Neuronal stem cell (in vitro differentiated cells): ENCODE measurements around the gene UBXN6.
A peak's percentile ranks its signal among the peaks of the same experiment; 100 is the strongest.

Experiments
- DNase-seq: peaks from one replicate; pipeline ENCODE4 v3.0.0-alpha.2; 2013; ENCODE audit warnings: low spot score
- H2AFZ ChIP-seq: one replicate; pipeline ENCODE4 v1.6.1; 2013; ENCODE audit warnings: mild to moderate bottlenecking, low read length, inconsistent platforms
- H2AK5ac ChIP-seq: 2 replicates; pipeline ENCODE4 v1.6.1; 2013; ENCODE audit warnings: low read depth, mild to moderate bottlenecking, inconsistent platforms, low read length, moderate library complexity, mixed read lengths
- H2BK120ac ChIP-seq: 2 replicates; pipeline ENCODE4 v1.6.1; 2013; ENCODE audit warnings: low read depth, mild to moderate bottlenecking, inconsistent platforms, low read length, moderate library complexity, mixed read lengths
- H2BK12ac ChIP-seq: one replicate; pipeline ENCODE4 v1.6.1; 2013; ENCODE audit warnings: low read length, inconsistent platforms
- H2BK15ac ChIP-seq: 2 replicates; pipeline ENCODE4 v1.6.1; 2013; ENCODE audit warnings: mild to moderate bottlenecking, low read length, inconsistent platforms, mixed read lengths
- H2BK5ac ChIP-seq: one replicate; pipeline ENCODE4 v1.6.1; 2013; ENCODE audit warnings: inconsistent platforms, mild to moderate bottlenecking, low read length, moderate library complexity
- H3K14ac ChIP-seq: one replicate; pipeline ENCODE4 v1.6.1; 2013; ENCODE audit warnings: low read length, inconsistent platforms
- H3K18ac ChIP-seq: 2 replicates; pipeline ENCODE4 v1.6.1; 2013; ENCODE audit warnings: low read length, inconsistent platforms
- H3K23ac ChIP-seq: 2 replicates; pipeline ENCODE4 v1.6.1; 2013; ENCODE audit warnings: low read depth, mild to moderate bottlenecking, mixed read lengths, low read length, inconsistent platforms; ENCODE audit not compliant: poor library complexity
- H3K27ac ChIP-seq: replicated peaks from 3 replicates; pipeline ENCODE4 v1.5.1; 2013; ENCODE audit warnings: low read length, inconsistent platforms
- H3K27me3 ChIP-seq, 3 experiments: 2 replicates each; pipeline ENCODE4 v1.6.1; 2013; ENCODE audit warnings: low read length in 3 of 3, mild to moderate bottlenecking in 2 of 3, inconsistent platforms in 1 of 3, low read depth in 1 of 3, mixed read lengths in 1 of 3, moderate library complexity in 1 of 3; ENCODE audit not compliant: control insufficient read depth in 3 of 3, insufficient read depth in 3 of 3
- H3K36me3 ChIP-seq, 2 donors: replicated peaks in 1 of 2; 2 replicates each; pipeline ENCODE4 v1.6.1; 2013; ENCODE audit warnings: low read length in 2 of 2; ENCODE audit not compliant: control insufficient read depth in 2 of 2, insufficient read depth in 2 of 2
- H3K4ac ChIP-seq: 2 replicates; pipeline ENCODE4 v1.6.1; 2013; ENCODE audit warnings: inconsistent platforms, mild to moderate bottlenecking, low read length, moderate library complexity
- H3K4me1 ChIP-seq, 2 donors: 1 replicate in 1 of 2; 2 replicates in 1 of 2; pipeline ENCODE4 v1.6.1; 2013; ENCODE audit warnings: low read length in 2 of 2, low read depth in 1 of 2; ENCODE audit not compliant: control insufficient read depth in 2 of 2, insufficient read depth in 1 of 2
- H3K4me2 ChIP-seq: one replicate; pipeline ENCODE4 v1.6.1; 2013; ENCODE audit warnings: mild to moderate bottlenecking, low read length, inconsistent platforms; ENCODE audit not compliant: insufficient read depth, poor library complexity, severe bottlenecking
- H3K4me3 ChIP-seq, 2 donors: 2 replicates each; pipeline ENCODE4 v1.5.1; 2013; ENCODE audit warnings: low read length in 2 of 2, mild to moderate bottlenecking in 2 of 2, inconsistent platforms in 1 of 2, moderate library complexity in 1 of 2
- H3K79me1 ChIP-seq: one replicate; pipeline ENCODE4 v1.6.1; 2013; ENCODE audit warnings: low read depth, mild to moderate bottlenecking, inconsistent platforms, low read length, moderate library complexity
- H3K9ac ChIP-seq: one replicate; pipeline ENCODE4 v1.6.1; 2013; ENCODE audit warnings: mild to moderate bottlenecking, low read depth, low read length, inconsistent platforms; ENCODE audit not compliant: poor library complexity
- H3K9me3 ChIP-seq, 2 donors: replicated peaks in 1 of 2; 2 replicates each; pipeline versions ENCODE3 to v1.6.1; 2013; ENCODE audit warnings: low read length in 2 of 2, mild to moderate bottlenecking in 2 of 2, inconsistent platforms in 1 of 2, low read depth in 1 of 2, mixed read lengths in 1 of 2, moderate library complexity in 1 of 2; ENCODE audit not compliant: control insufficient read depth in 2 of 2, insufficient read depth in 1 of 2
- H4K8ac ChIP-seq: one replicate; pipeline ENCODE4 v1.6.1; 2013; ENCODE audit warnings: low read depth, mild to moderate bottlenecking, inconsistent platforms, low read length, moderate library complexity
- H4K91ac ChIP-seq: one replicate; pipeline ENCODE4 v1.6.1; 2013; ENCODE audit warnings: low read length, low read depth, mild to moderate bottlenecking, inconsistent platforms; ENCODE audit not compliant: poor library complexity
- WGBS, 2 donors: extraction: QIAGEN DNeasy Blood & Tissue Kit; methylation state at CpG; one replicate each; pipeline ENCODE4 v1.1.7; 2013; ENCODE audit warnings: missing lambda C conversion rate in 2 of 2, mixed read lengths in 1 of 2; ENCODE audit not compliant: insufficient read length in 2 of 2, insufficient replicate concordance in 1 of 2; ENCODE audit errors: extremely low coverage in 2 of 2; 5-methylcytosine and 5-hydroxymethylcytosine counted together

UBXN6 gene

DNA sequence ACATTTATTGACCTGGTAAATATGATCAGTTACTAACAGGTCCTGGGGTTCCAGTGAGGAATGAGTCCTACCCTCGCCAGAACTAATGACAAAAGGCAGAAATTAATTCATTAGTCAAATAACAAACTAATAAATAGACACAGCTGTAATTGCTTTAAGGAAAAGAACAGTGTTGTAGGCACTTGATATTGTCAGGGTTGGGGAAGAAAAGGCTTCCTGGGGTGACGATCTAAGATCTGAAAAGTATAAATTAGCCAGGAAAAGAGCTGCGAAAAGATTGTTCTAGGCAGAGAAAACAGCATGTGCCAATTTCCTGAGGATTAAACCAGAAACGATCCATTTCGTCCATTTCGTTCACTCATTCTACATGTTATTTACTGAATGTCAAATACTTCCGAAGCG is 55.8 kb downstream of the UBXN6 start:
- Histone ChIP-seq H3K27me3 (no peaks in the 10 kb centered on the region), H3K79me1 (peaks cover 13% of the 10 kb centered on the region), H2AFZ (peak overlapping the region; percentile 47), H3K4ac (no peak overlapping the region), H3K4me3 (peak overlapping the region in 1 of 2 donors; percentile 89), H2BK15ac (no peak overlapping the region), H3K4me2 (peak overlapping the region; percentile 22), H3K18ac (no peak overlapping the region), H3K23ac (no peak overlapping the region), H3K4me1 (peaks cover 9 to 20% of the 10 kb centered on the region in 2 donors), H3K14ac (no peak overlapping the region), H3K27ac (no peak overlapping the region), H3K9ac (no peak overlapping the region), H4K91ac (no peak overlapping the region), H2AK5ac (no peak overlapping the region), H2BK120ac (no peak overlapping the region), H3K9me3 (no peaks in the 10 kb centered on the region), H4K8ac (no peak overlapping the region), H3K36me3 (peaks cover 8 to 47% of the 10 kb centered on the region in 2 donors), H2BK12ac (no peak overlapping the region), H2BK5ac (no peak overlapping the region)
- DNase-seq: no peak
- WGBS, 2 donors: no CpG with 5 or more reads among the region's 8 CpGs

DNA sequence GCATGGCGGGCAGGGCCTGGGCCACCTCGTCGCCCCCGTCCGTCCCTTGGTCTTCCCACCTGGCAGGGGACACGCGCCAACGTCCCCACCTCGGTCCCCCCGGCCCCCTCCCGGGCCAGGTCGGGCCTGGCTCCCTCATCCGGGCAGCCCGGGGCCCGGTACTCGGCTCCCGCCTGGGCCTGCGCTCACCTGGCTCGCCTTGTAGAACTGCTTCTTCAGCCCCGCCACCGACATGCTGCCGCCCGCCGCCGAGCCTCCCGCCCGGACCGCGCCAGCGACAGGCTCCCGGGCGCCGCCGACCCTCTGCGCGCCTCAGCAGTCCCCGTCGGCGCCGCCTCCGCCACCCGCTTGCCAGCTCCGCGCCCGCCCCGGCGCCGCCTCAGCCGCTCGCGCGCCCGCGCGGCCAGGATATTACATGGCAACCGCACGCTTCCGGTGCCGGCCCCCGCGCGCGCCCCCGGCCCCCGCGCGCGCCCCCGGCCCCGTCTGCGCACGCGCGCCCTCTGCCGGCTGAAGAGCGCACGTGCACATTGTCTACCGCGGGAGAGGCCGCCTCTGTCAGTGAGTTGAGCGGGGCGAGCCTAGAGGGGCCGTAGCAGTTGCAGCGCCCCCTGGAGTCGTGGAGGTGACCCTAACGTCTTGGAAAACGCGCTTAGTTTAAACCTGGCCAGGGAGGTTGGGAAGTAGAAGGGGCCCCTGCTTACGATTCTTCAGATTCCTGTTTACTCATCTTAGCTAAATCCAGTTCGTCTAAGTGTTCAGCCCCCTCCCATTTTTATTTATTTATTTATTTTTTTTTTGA is 57.3 kb downstream of the UBXN6 start, which contains the start of gene SH3GL1:
SH3GL1 (minus strand) TSS at position 413 of the 802 bp plus-strand sequence; CDS start at position 234, 179 bp downstream.
- H3K27ac ChIP-seq: no peak within 1 kb of the TSS
- H3K79me1 ChIP-seq: peaks cover 9% of the 10 kb centered on the region
- H3K14ac ChIP-seq: peak within 1 kb of the TSS; percentile 97
- peak within 1 kb of the TSS; percentile 95 for H3K9ac ChIP-seq
- no peak within 1 kb of the TSS for H4K91ac ChIP-seq
- no peak within 1 kb of the TSS for H3K4ac ChIP-seq
- peak within 1 kb of the TSS; percentile 81 for H3K4me2 ChIP-seq
- no peak within 1 kb of the TSS for H2BK12ac ChIP-seq
- H4K8ac ChIP-seq: no peak within 1 kb of the TSS
- H3K27me3 ChIP-seq: no peaks in the 10 kb centered on the region
- peak within 1 kb of the TSS; percentile 72 for H2BK120ac ChIP-seq
- H3K9me3 ChIP-seq: no peaks in the 10 kb centered on the region
- peak within 1 kb of the TSS; percentile 90 for H3K18ac ChIP-seq
- H3K4me3 ChIP-seq: peak within 1 kb of the TSS; percentile 70 to 96
- H3K23ac ChIP-seq: peak within 1 kb of the TSS; percentile 75
- peaks cover 2 to 45% of the 10 kb centered on the region in 2 donors for H3K36me3 ChIP-seq
- peak within 1 kb of the TSS; percentile 88 for H2AFZ ChIP-seq
- peak within 1 kb of the TSS; percentile 63 for H2BK15ac ChIP-seq
- peak within 1 kb of the TSS; percentile 64 for H2AK5ac ChIP-seq
- peaks cover 9 to 20% of the 10 kb centered on the region in 2 donors for H3K4me1 ChIP-seq
- no CpG with 5 or more reads among the region's 90 CpGs for WGBS, 2 donors
- no peak within 1 kb of the TSS for H2BK5ac ChIP-seq
- peak; percentile 96 for DNase-seq

DNA sequence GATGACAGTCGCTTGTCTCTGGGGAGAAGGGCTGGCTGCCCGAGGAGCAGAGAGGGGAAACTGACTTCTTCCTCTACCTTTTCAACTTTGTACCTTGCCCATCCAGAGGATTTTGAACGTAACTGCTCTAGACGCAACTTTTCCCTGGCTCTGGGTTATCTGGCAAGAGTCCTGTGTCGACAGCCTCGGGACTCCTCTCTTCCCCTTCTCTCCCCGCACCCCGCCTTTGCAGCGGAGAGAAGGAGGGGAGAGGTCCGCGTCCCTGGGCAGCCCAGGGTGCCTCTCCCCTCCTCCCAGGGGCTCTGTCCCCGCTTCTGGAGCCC is 57.8 kb downstream of the UBXN6 start:
- peak overlapping the region; percentile 90 for H3K18ac ChIP-seq
- H2BK15ac ChIP-seq: peak overlapping the region; percentile 63
- H3K4me3 ChIP-seq: peak overlapping the region; percentile 70 to 96
- H3K14ac ChIP-seq: peak overlapping the region; percentile 97
- peak overlapping the region; percentile 88 for H2AFZ ChIP-seq
- H3K79me1 ChIP-seq: peaks cover 9% of the 10 kb centered on the region
- peak overlapping the region; percentile 75 for H3K23ac ChIP-seq
- H3K27ac ChIP-seq: no peak overlapping the region
- H3K9ac ChIP-seq: peak overlapping the region; percentile 95
- H3K9me3 ChIP-seq: no peaks in the 10 kb centered on the region
- no peak for DNase-seq
- H3K4me1 ChIP-seq: peaks cover 11 to 22% of the 10 kb centered on the region in 2 donors
- no peak overlapping the region for H2BK5ac ChIP-seq
- H3K4me2 ChIP-seq: peak overlapping the region; percentile 81
- no CpG with 5 or more reads among the region's 12 CpGs for WGBS, 2 donors
- no peak overlapping the region for H4K8ac ChIP-seq
- H2BK120ac ChIP-seq: peak overlapping the region; percentile 72
- no peak overlapping the region for H4K91ac ChIP-seq
- no peak overlapping the region for H3K4ac ChIP-seq
- no peaks in the 10 kb centered on the region for H3K27me3 ChIP-seq
- H2BK12ac ChIP-seq: no peak overlapping the region
- peak overlapping the region; percentile 64 for H2AK5ac ChIP-seq
- peaks cover 0 to 44% of the 10 kb centered on the region in 2 donors for H3K36me3 ChIP-seq

- no peak overlapping the region for H2AFZ ChIP-seq
- no peak overlapping the region for H2BK120ac ChIP-seq
- H3K4me3 ChIP-seq: no peak overlapping the region
- H3K4me2 ChIP-seq: no peak overlapping the region
- H2BK15ac ChIP-seq: no peak overlapping the region
- H3K27ac ChIP-seq: no peak overlapping the region
- DNase-seq: no peak
- no peak overlapping the region for H4K8ac ChIP-seq
- no peak overlapping the region for H3K18ac ChIP-seq
- peaks cover 0 to 29% of the 10 kb centered on the region in 2 donors for H3K36me3 ChIP-seq
- no peak overlapping the region for H4K91ac ChIP-seq
- WGBS, 2 donors: no CpG with 5 or more reads among the region's 15 CpGs
- H3K9ac ChIP-seq: no peak overlapping the region
- H3K4ac ChIP-seq: no peak overlapping the region
- no peak overlapping the region for H2AK5ac ChIP-seq
- H2BK5ac ChIP-seq: no peak overlapping the region
- no peaks in the 10 kb centered on the region for H3K9me3 ChIP-seq
- H3K23ac ChIP-seq: no peak overlapping the region
- no peak overlapping the region for H3K14ac ChIP-seq
- H2BK12ac ChIP-seq: no peak overlapping the region
- H3K4me1 ChIP-seq: peaks cover 17 to 27% of the 10 kb centered on the region in 2 donors
- H3K27me3 ChIP-seq: no peaks in the 10 kb centered on the region
- H3K79me1 ChIP-seq: peaks cover 7% of the 10 kb centered on the region
Observed at GRCh38 chr19:4396949-4397783, 60.4 kb downstream of the UBXN6 start.
